CD4-positive, alpha-beta T cell treated with Interleukin-4 for 1 hour (primary cell): ENCODE measurements around the gene PKP1.

ENCODE experiments used
- DNase-seq, 2 donors: peaks; one replicate each; pipeline ENCODE4 v3.0.0-alpha.2; 2020 to 2022

PKP1 gene

GRCh38 chr1:201354901-201355295, 71.6 kb downstream of the PKP1 start:
- no peak for DNase-seq

DNA sequence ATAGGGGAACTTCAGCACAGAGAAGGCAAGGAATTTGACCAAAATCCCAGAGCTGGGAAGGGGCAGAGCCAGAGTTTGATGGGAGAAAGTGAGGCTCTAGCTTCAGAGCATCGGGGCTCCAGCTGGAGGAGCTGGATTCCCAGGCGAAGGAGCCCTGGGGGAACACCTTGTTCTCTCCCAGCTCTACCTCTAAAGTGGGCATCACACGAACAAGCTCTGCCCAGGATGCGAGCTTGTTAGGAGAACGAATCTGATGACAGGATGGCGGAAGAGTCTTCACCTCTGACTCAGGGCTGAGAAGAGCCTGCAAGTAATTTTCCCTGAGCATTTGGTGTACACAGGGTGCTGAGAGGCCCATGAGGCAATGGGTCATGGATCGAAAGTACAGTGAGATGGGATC, 72.2 kb downstream of the PKP1 start:
- DNase-seq, result no peak

GRCh38 chr1:201356236-201356635, 72.9 kb downstream of the PKP1 start:
- DNase-seq, result no peak

GRCh38 chr1:201356701-201357100, 73.4 kb downstream of the PKP1 start:
- no peak for DNase-seq

DNA sequence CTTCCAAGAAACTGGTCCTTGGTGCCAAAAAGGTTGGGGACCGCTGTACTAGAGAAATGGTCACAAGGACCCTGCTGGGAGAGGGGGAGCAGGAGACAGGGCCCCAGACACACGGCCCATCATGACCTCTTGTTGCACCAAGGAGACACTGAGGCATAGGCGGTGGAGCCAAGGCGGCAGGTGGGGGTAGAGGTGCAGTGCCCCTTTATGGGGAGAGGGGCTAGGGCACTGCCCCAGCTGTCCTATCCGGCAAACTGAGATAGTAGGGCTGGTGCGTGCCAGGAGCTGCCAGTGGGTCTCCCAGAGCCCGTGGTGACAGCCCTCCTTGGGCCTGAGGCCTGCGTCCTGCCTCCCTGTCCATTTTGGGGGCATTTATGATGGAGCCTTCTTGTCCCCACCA, 73.9 kb downstream of the PKP1 start:
- DNase-seq, result no peak

- no peak for DNase-seq
Observed at GRCh38 chr1:201357636-201358348, 74.5 kb downstream of the PKP1 start.

DNA sequence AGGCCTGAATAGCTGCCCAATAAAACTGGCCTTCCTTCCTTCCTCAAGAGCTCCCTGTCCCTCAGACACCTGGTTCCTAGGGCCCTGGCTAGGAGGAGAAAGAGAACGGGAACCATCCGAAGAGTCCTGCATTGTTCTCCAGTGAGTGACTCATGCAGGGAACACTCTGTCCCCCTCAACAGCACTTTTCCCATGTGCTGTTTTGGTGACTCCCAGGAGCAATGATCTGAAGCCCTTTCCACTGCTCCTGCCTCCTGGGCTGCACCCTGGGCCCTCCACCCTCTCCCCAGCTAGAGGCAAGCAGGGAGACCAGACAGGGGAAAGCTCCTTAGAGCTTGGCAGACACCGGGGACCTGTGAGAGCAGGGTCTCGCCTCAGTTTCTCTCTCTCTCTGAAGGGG, 75.3 kb downstream of the PKP1 start:
- no peak for DNase-seq

- no peak for DNase-seq
Observed at GRCh38 chr1:201359031-201359872, 75.9 kb downstream of the PKP1 start.

GRCh38 chr1:201359873-201360210, 76.5 kb downstream of the PKP1 start:
- DNase-seq, result no peak

GRCh38 chr1:201360486-201360885, 77.2 kb downstream of the PKP1 start:
- DNase-seq, result no peak

GRCh38 chr1:201360901-201361651, 77.8 kb downstream of the PKP1 start:
- DNase-seq, result no peak

- DNase-seq, result no peak
Observed at GRCh38 chr1:201361652-201362504, 78.6 kb downstream of the PKP1 start.

DNA sequence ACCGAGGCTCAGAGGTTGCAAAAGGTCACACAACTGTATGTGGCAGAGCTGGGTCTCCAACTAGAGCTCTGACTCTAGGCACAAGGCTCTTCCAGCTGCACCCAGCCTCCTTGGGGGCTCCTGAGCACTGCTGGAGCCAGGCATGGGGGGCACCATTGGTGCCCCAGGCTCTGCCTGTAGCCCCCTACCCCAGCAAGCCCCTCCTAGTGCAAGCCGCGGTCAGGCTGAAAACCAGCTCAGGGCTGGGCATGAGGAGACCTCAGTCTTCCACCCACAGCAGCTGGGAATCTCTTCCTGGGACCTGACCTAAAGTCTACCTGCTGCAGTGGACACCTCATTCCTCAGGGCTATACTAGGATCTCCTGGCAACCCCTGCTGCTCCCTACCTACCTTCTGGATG, 79.6 kb downstream of the PKP1 start:
- no peak for DNase-seq

- no peak for DNase-seq
Observed at GRCh38 chr1:201363467-201363866, 80.2 kb downstream of the PKP1 start.

GRCh38 chr1:201364808-201365105, 81.5 kb downstream of the PKP1 start:
- no peak for DNase-seq

GRCh38 chr1:201365251-201365650, 81.9 kb downstream of the PKP1 start:
- DNase-seq, result no peak

DNA sequence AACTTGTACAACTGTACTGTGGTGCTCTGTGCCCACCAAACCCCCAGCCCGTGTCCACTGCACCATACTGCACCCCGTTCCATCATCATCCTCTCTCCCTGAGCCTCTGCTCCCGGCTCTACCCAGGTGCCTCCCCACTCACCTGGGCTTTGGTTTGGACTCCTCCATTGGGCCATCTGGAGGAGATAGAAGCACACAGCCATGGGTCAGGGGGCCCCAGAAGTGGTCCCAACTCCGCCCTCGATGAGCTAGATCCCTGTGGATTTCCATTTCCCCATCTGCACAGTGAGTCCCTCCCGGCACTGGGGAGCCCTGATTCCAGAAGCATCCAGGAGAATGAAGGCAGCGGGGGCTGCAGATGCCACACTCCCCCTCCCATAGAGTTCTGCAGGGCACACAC, 83.4 kb downstream of the PKP1 start:
- no peak for DNase-seq

- DNase-seq, result no peak
Observed at GRCh38 chr1:201369209-201369608, 85.9 kb downstream of the PKP1 start.

DNA sequence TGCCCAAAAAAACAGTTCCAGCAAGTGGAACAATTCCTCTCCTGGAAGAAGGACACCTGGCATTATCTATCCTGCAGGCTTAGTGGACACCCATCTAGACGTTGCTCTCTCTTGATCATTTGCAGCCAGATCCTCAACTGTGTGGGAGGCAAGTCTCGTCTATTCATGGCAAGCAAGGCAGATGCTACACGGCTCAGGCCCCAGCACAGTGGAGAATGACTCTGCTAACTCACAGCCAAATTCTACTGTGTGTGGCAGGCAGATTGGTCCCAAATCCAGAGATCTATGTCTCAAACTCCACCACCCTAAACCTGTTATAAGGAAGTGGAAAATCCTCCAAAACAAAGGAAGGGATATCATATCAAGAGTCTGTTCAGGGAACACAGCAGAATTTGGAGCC, 87.2 kb downstream of the PKP1 start:
- DNase-seq, result no peak

GRCh38 chr1:201371276-201371675, 88.0 kb downstream of the PKP1 start:
- no peak for DNase-seq

GRCh38 chr1:201371792-201372191, 88.5 kb downstream of the PKP1 start:
- no peak for DNase-seq

DNA sequence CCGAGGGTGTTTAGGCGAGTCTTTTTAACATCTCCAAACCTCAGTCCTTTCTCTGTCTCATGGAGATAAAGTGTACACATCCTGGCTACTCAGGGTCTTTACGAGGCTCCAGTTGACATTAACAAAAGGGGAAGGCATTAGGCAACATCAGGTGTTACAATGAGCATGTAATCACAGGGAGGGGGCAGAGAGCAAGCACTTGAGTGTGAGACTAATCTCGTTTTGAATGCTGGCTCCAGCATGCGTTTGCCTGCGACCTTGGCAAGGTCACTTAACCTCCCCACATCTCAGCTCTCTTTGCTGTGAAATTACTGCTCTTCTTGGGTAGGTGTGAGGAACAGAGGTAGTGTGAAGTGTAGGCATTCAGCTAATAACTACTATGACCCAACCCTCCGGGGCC, 91.1 kb downstream of the PKP1 start:
- DNase-seq, result no peak

- DNase-seq, result no peak
Observed at GRCh38 chr1:201375169-201375568, 91.9 kb downstream of the PKP1 start.
